Activated naive CD8-positive, alpha-beta T cell treated with anti-CD3 and anti-CD28 coated beads for 36 hours (primary cell): ENCODE data around the gene EEF1AKMT4. TPM values are rescaled to one million over a fixed set of nuclear protein-coding genes. Genes with fewer than 3 reads are reported as not detected.

Experiments used
- DNase-seq: peaks from one replicate; pipeline ENCODE4 v3.0.0; 2021
- H3K27ac Mint-ChIP-seq: one replicate; pipeline ENCODE4 v1.8.0; 2022; ENCODE audit warnings: mild to moderate bottlenecking, moderate library complexity, mixed read lengths
- H3K27me3 Mint-ChIP-seq: one replicate; pipeline ENCODE4 v1.8.0; 2022; ENCODE audit warnings: mild to moderate bottlenecking, mixed read lengths
- H3K36me3 Mint-ChIP-seq: one replicate; pipeline ENCODE4 v1.8.0; 2021; ENCODE audit warnings: mild to moderate bottlenecking, mixed read lengths
- H3K4me1 Mint-ChIP-seq: one replicate; pipeline ENCODE4 v1.8.0; 2021; ENCODE audit warnings: mixed read lengths
- H3K4me3 Mint-ChIP-seq: one replicate; pipeline ENCODE4 v1.8.0; 2022; ENCODE audit warnings: mild to moderate bottlenecking, moderate library complexity, mixed read lengths
- H3K9me3 Mint-ChIP-seq: one replicate; pipeline ENCODE4 v1.8.0; 2022; ENCODE audit warnings: mixed read lengths
- total RNA-seq, 2 experiments: library from RNA; stranded (reverse); gene quantifications; one replicate each; pipeline ENCODE4 v1.2.3, GENCODE V29; 2021

EEF1AKMT4 gene
- total RNA-seq, 2 experiments from 2014 or later: 10.2 to 10.9 TPM

GRCh38 chr3:184241141-184241446 lies 8.4 kb upstream of the EEF1AKMT4 start:
- Mint-ChIP-seq H3K27ac (no peak overlapping the region), H3K36me3 (peaks cover 15% of the 10 kb centered on the region), H3K4me3 (no peak overlapping the region), H3K4me1 (peaks cover 9% of the 10 kb centered on the region), H3K9me3 (no peaks in the 10 kb centered on the region), H3K27me3 (no peaks in the 10 kb centered on the region)
- no peak for DNase-seq

DNA sequence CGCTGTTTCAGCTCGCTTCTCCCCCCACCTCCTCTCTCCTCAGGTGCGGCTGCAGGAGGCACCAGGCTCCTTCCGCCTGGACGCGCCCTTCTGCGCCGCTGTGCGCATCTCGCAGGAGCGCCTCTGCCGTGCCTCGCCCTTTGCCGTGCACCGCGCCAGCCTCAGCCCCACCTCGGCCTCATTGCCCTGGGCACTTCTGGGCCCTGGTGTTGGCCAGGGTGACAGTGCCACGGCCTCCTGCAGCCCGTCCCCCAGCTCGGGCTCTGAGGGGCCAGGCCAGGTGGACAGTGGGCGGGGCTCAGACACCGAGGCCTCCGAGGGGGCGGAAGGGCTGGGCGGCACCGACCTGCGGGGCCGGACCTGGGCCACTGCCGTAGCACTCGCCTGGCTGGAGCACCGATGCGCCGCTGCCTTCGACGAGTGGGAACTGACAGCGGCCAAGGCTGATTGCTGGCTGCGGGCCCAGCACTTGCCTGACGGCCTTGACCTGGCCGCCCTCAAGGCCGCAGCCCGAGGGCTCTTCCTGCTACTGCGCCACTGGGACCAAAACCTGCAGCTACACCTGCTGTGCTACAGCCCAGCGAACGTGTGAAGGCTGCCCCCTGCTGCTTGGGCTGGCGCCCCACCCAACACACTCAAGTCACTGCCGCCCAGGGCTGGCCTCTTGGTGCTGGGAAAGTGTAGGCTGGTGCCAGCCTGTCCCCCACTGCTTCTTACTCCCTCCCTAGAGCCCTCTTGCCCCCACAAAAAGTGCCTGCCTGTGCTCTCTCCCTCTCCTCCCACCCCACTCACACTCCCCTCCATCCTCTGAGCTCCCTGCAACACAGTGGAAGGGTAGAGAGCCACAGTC lies 7.8 kb upstream of the EEF1AKMT4 start:
- H3K36me3 Mint-ChIP-seq: peaks cover 16% of the 10 kb centered on the region
- H3K27me3 Mint-ChIP-seq: no peaks in the 10 kb centered on the region
- peaks cover 10% of the 10 kb centered on the region for H3K4me1 Mint-ChIP-seq
- DNase-seq: no peak
- H3K9me3 Mint-ChIP-seq: no peaks in the 10 kb centered on the region
- H3K4me3 Mint-ChIP-seq: no peak overlapping the region
- no peak overlapping the region for H3K27ac Mint-ChIP-seq

DNA sequence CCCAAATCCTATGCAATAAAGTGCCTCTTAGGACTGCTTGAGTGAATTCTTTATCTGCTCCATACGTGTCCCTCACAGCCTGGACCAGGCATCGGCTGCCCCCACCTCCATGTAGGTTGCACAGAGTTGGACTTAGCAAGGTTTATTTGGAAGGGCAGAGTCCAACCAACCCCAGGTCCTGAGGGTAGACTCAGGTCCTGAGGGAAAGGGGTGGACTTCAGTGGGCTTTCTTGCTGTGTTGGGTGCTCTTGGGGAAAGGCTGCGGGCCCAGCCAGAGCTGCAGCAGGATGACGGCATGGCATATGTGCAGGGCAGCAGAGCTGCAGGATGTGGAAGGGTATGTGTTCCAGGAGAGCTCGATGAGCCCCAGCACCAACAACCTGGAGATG lies 7.2 kb upstream of the EEF1AKMT4 start:
- H3K27ac Mint-ChIP-seq: no peak overlapping the region
- peaks cover 10% of the 10 kb centered on the region for H3K4me1 Mint-ChIP-seq
- no peaks in the 10 kb centered on the region for H3K27me3 Mint-ChIP-seq
- no peak for DNase-seq
- no peak overlapping the region for H3K4me3 Mint-ChIP-seq
- H3K36me3 Mint-ChIP-seq: peaks cover 16% of the 10 kb centered on the region
- no peaks in the 10 kb centered on the region for H3K9me3 Mint-ChIP-seq

GRCh38 chr3:184248454-184249411 lies 739 bp upstream of the EEF1AKMT4 start, which contains the start of gene ALG3:
Gene ALG3 (minus strand): TSS chr3:184248962. CDS start chr3:184248940, 22 bp downstream.
- no peaks in the 10 kb centered on the region for H3K9me3 Mint-ChIP-seq
- peaks cover 13% of the 10 kb centered on the region for H3K4me1 Mint-ChIP-seq
- no peaks in the 10 kb centered on the region for H3K27me3 Mint-ChIP-seq
- peak; percentile 86 for DNase-seq
- H3K4me3 Mint-ChIP-seq: peak within 1 kb of the TSS; percentile 89
- peak within 1 kb of the TSS; percentile 96 for H3K27ac Mint-ChIP-seq
- H3K36me3 Mint-ChIP-seq: peaks cover 10% of the 10 kb centered on the region

GRCh38 chr3:184250167-184250828 lies 826 bp downstream of the EEF1AKMT4 start:
- H3K27me3 Mint-ChIP-seq: no peaks in the 10 kb centered on the region
- H3K36me3 Mint-ChIP-seq: peaks cover 5% of the 10 kb centered on the region
- peak overlapping the region; percentile 89 for H3K4me3 Mint-ChIP-seq
- no peaks in the 10 kb centered on the region for H3K9me3 Mint-ChIP-seq
- H3K27ac Mint-ChIP-seq: peak overlapping the region; percentile 96
- peaks cover 17% of the 10 kb centered on the region for H3K4me1 Mint-ChIP-seq
- peak; percentile 87 for DNase-seq

GRCh38 chr3:184255291-184256039 lies 6.0 kb downstream of the EEF1AKMT4 start:
- Mint-ChIP-seq H3K27me3 (peaks cover 9% of the 10 kb centered on the region), H3K4me3 (no peak overlapping the region), H3K4me1 (peaks cover 17% of the 10 kb centered on the region), H3K36me3 (peaks cover 20% of the 10 kb centered on the region), H3K9me3 (no peaks in the 10 kb centered on the region), H3K27ac (no peak overlapping the region)
- DNase-seq: peak; percentile 13

- no peaks in the 10 kb centered on the region for H3K9me3 Mint-ChIP-seq
- peaks cover 23% of the 10 kb centered on the region for H3K4me1 Mint-ChIP-seq
- no peak overlapping the region for H3K27ac Mint-ChIP-seq
- no peak for DNase-seq
- H3K27me3 Mint-ChIP-seq: peaks cover 20% of the 10 kb centered on the region
- H3K36me3 Mint-ChIP-seq: peaks cover 21% of the 10 kb centered on the region
- no peak overlapping the region for H3K4me3 Mint-ChIP-seq
Measured at GRCh38 chr3:184257083-184257915, 7.8 kb downstream of the EEF1AKMT4 start.

DNA sequence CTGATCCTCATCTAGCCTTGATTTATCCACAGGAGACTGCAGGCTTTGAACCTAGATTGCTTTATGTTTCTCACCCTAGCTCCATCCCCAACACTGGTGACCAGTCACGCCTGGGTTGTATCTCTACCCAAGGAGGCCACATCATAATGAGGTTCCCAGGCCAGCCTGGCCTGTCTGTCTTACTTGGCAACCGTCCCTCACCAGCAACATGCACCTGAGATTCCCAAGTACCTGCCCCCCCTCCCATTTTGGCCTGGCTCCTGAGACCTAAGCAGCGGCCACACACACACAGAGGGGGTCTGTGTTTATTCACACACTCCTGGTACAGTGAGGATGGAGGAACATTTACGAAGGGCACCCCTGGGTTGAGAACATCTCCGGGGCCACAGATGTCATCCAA lies 9.5 kb downstream of the EEF1AKMT4 start:
- Mint-ChIP-seq H3K27ac (no peak overlapping the region), H3K36me3 (peaks cover 21% of the 10 kb centered on the region), H3K9me3 (no peaks in the 10 kb centered on the region), H3K4me3 (no peak overlapping the region), H3K27me3 (peaks cover 32% of the 10 kb centered on the region), H3K4me1 (peaks cover 27% of the 10 kb centered on the region)
- DNase-seq: no peak

GRCh38 chr3:184259396-184259877 lies 10.0 kb downstream of the EEF1AKMT4 start:
- no peak overlapping the region for H3K4me3 Mint-ChIP-seq
- peaks cover 27% of the 10 kb centered on the region for H3K4me1 Mint-ChIP-seq
- peaks cover 33% of the 10 kb centered on the region for H3K27me3 Mint-ChIP-seq
- no peak for DNase-seq
- H3K36me3 Mint-ChIP-seq: peaks cover 21% of the 10 kb centered on the region
- no peak overlapping the region for H3K27ac Mint-ChIP-seq
- H3K9me3 Mint-ChIP-seq: no peaks in the 10 kb centered on the region

DNA sequence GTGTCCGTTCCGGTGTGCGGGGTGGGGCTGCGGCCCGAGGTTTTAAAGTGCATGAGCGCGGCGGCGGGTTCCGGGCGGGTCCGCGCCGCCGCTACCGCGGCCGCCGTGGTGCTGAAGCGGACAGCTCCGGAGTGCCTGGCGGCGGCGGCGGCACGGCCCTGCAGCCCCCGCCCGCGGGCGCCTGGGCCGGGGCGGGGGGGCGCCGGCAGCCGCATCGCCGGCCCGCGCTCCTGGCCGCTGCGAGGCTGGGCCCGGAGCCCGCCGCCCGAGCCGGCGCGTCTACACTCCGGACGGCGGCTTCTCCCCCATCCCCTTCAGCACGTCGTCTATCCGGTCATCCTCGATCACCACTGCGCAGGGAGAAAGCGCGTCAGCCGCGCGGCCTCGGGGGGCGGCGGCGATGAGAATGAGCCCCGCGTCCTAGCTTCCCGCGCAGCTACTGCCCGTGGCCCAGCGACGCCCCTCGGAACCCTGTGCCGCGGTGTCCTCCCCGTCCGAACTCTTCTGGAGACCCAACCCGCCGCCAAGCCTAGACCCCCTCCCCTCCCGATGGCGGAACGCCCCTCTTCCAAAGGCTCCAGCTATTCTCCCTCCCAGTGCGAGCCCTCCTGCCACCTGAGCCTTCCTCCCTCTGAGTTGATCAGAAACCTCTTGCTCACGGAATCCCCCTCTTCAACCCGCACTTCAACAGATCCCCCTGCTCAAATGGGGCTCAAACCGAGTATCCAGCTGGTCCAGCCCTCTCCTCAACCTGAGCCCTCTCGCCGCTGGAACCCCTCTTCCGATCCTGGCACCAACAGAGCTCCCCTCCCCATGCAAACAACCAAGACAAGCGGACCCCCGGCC lies 10.6 kb downstream of the EEF1AKMT4 start:
- DNase-seq: peak; percentile 63
- peak overlapping the region; percentile 71 for H3K4me3 Mint-ChIP-seq
- H3K27ac Mint-ChIP-seq: no peak overlapping the region
- H3K27me3 Mint-ChIP-seq: peaks cover 40% of the 10 kb centered on the region
- H3K9me3 Mint-ChIP-seq: no peaks in the 10 kb centered on the region
- peaks cover 24% of the 10 kb centered on the region for H3K4me1 Mint-ChIP-seq
- peaks cover 21% of the 10 kb centered on the region for H3K36me3 Mint-ChIP-seq

- Mint-ChIP-seq H3K9me3 (no peaks in the 10 kb centered on the region), H3K36me3 (peaks cover 18% of the 10 kb centered on the region), H3K4me1 (peaks cover 20% of the 10 kb centered on the region), H3K4me3 (peak overlapping the region; percentile 71), H3K27me3 (peaks cover 44% of the 10 kb centered on the region), H3K27ac (no peak overlapping the region)
- DNase-seq: no peak
Measured at GRCh38 chr3:184260724-184261269, 11.3 kb downstream of the EEF1AKMT4 start.

DNA sequence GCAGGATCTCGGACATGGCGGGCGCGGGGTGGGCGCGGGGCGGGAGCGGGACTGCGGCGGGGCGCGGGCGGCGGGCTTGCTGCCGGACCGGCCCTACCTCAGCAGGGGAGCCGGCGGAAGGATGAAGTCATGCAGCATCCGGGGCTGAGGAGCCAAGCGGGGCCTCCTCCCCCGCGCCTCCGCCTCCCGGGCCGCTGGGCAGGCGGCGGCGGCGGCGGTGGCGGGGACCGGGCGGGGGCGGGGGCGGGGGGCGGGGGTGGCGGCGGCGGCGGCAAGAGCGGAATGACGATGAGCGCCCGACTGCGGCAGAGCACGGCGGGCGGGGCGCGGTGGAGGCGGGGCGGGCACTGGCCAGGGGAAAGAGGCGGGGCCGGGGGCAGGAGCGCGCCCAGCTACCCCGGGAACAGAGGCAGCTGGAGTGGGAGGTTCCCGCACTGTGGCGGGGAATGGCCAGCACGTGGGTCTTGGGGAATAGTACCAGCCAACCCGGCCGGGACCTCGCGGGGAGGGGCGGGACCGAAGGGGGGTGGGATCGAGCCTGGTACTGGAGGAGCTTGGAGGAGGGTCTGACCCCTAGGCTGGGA lies 11.9 kb downstream of the EEF1AKMT4 start, which contains the start of gene CAMK2N2:
Gene CAMK2N2 (minus strand): TSS at position 284 of the 584 bp plus-strand sequence. CDS start 268 bp downstream, at position 16.
- Mint-ChIP-seq H3K27ac (no peak within 1 kb of the TSS), H3K27me3 (peaks cover 48% of the 10 kb centered on the region), H3K4me3 (peak within 1 kb of the TSS; percentile 71), H3K4me1 (peaks cover 17% of the 10 kb centered on the region), H3K9me3 (no peaks in the 10 kb centered on the region), H3K36me3 (peaks cover 16% of the 10 kb centered on the region)
- DNase-seq: peak; percentile 59
